Brain microvascular endothelial cell (primary cell): ENCODE results near the gene COMMD8.

ENCODE experiments used
- DNase-seq: peaks from one replicate; pipeline ENCODE4 v3.0.0-alpha.2; 2020
- H3K27ac ChIP-seq: fragments of 250-450 bp; sonication (Bioruptor Pico); 2 replicates; pipeline ENCODE4 v1.5.1; 2020; ENCODE audit warnings: mild to moderate bottlenecking, moderate library complexity
- H3K27me3 ChIP-seq: fragments of 250-450 bp; sonication (Bioruptor Pico); replicated peaks from 2 replicates; pipeline ENCODE4 v1.5.1; 2020; ENCODE audit warnings: mild to moderate bottlenecking
- H3K36me3 ChIP-seq: fragments of 250-450 bp; sonication (Bioruptor Pico); replicated peaks from 2 replicates; pipeline ENCODE4 v1.5.1; 2020; ENCODE audit warnings: mild to moderate bottlenecking
- H3K4me3 ChIP-seq: 2 replicates; pipeline ENCODE4 v1.5.1; 2011; ENCODE audit warnings: low read depth, mild to moderate bottlenecking, control low read depth, low read length, moderate library complexity
- in situ Hi-C: cut with HindIII; loops from 2 replicates; pipeline ENCODE4 v1.10.0; 2017; ENCODE audit warnings: low sequenced_read_pairs, low pct_ligation_motif_present
- TF ChIP-seq, protein P1 (sequence below): IDR thresholded peaks from 2 replicates; pipeline ENCODE4 v1.5.1; 2011; ENCODE audit warnings: low read depth, mild to moderate bottlenecking, moderate library complexity, low read length, control low read depth, inconsistent platforms; ENCODE audit errors: missing control alignments

The COMMD8 gene

GRCh38 chr4:47410271-47410670 lies 53.2 kb downstream of the COMMD8 start:
- in situ Hi-C loops: no loop called here
- no peak for DNase-seq
- TF ChIP-seq, protein P1, sequence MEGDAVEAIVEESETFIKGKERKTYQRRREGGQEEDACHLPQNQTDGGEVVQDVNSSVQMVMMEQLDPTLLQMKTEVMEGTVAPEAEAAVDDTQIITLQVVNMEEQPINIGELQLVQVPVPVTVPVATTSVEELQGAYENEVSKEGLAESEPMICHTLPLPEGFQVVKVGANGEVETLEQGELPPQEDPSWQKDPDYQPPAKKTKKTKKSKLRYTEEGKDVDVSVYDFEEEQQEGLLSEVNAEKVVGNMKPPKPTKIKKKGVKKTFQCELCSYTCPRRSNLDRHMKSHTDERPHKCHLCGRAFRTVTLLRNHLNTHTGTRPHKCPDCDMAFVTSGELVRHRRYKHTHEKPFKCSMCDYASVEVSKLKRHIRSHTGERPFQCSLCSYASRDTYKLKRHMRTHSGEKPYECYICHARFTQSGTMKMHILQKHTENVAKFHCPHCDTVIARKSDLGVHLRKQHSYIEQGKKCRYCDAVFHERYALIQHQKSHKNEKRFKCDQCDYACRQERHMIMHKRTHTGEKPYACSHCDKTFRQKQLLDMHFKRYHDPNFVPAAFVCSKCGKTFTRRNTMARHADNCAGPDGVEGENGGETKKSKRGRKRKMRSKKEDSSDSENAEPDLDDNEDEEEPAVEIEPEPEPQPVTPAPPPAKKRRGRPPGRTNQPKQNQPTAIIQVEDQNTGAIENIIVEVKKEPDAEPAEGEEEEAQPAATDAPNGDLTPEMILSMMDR: no peak

DNA sequence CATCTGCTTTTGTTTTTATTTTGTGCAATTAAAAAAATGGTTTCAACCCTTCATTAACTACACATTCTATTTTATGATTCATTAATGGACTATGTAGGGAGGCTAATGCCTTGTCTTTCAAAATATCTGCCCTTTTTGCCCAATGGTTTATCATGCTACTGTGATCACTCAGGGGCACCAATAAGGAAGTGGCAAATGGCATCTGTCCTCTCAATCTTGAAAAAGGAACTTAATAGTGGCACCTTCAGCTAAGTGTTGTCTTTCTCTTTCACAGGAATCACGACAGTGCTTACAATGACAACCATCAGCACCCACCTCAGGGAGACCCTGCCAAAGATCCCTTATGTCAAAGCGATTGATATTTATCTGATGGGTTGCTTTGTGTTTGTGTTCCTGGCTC lies 57.1 kb downstream of the COMMD8 start:
- in situ Hi-C loops: no loop called here
- DNase-seq: no peak
- Histone ChIP-seq H3K36me3 (no peaks in the 10 kb centered on the region), H3K27me3 (no peaks in the 10 kb centered on the region), H3K4me3 (no peak overlapping the region), H3K27ac (no peak overlapping the region)
- TF ChIP-seq, protein P1: no peak

More at GRCh38 chr4:47410271-47410670, 53.2 kb downstream of the COMMD8 start:
- H3K36me3 ChIP-seq: no peaks in the 10 kb centered on the region
- no peak overlapping the region for H3K4me3 ChIP-seq
- H3K27ac ChIP-seq: no peak overlapping the region
- H3K27me3 ChIP-seq: no peaks in the 10 kb centered on the region
